ENCODE results near the gene PAPOLA.
"Not testable (repeated sequence)": the region's sequence is repeated elsewhere in the genome, so short reads cannot be mapped to it uniquely, and the experiment has no call there.

The PAPOLA gene

DNA sequence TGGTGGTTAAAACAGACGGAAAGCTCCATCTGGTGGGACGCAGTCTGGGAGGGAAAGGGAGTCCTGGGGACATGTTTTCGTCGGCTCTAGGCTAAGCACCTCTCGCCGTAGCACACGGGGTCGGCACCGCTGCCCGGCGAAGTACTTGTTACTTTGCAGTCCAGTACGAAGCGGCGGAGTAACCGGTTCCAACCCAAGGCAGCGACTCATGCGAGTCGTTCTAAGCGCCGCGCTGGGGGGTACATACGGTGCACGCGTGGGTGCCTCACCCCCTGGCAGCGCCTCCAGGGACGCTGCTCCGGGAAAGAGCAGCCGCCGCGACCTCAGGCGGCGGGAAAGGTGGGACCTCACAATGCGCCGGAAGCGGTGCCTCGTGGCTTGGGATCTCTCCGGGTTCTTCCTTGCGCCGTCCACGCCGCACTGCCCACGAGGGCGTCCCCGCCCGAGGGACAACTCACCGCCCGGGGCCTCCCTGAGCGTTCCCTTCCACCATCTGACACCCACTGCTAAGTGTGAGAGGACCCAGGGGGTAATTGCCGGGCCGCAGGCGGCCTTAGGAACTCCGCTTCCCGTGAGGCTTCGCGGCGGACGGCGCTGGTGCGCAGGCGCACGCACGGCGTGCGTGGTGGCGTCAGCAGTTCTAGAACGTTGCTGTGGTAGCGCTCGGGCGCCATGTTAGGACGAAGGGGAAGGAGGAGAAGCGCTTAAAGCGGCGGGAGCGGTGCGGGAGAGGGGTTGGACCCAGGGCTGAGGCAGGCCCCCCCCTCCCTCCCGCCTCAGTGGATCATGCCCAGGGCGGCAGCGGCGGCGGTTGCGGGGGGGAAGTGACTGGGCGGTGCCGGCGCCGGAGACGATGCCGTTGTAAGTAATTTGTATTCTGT lies at the start of gene PAPOLA:
PAPOLA (plus strand) TSS at position 643 of the 881 bp plus-strand sequence; CDS start at position 854, 211 bp downstream.
- DNase-seq (ENCODE audit: low read depth in 3 of 3), result peak; percentile 91 to 93 (median 92)

GRCh38 chr14:96452684-96453083 lies 49.5 kb upstream of the PAPOLA start:
- no peak for DNase-seq (ENCODE audit: low read depth in 3 of 3)

DNA sequence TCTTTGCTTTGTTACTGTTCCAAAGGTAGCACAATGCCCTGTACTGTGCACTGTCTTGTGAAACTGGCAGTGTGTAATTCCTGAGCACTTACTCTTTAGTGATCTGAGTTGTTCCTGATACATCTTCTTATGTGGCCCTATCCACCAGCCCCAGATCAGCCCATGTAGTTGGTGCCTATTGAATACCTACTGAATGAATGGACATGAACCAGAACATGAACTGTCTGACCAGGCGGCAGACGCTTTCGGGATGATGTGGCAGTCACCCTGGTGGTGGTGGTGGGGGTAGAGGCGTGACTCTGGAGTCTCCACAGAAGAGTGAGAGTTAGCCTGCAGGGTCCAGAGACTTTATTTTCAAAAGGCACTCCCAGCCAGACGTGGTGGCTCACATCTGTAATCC lies 46.6 kb upstream of the PAPOLA start:
- no peak for DNase-seq (ENCODE audit: low read depth in 3 of 3)

DNA sequence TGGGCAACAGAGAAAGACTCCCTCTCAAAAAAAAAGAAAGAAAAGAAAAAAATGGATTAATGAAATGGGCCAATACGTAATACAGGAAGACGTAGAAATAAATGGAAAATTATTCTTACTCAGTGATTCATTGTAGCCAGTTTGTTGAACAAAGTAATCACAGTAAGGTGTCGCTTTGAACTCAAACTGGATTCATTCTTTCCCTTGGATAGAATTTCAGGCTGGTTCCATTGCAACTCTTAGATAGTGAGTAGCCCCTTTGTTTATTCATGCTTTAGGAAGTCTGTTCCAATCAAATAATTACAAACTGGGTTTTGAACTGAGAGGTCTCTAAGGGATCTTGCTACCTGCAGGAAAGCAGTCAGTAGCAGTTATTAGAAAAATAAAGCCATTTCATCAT lies 42.3 kb upstream of the PAPOLA start:
- no peak for DNase-seq (ENCODE audit: low read depth in 3 of 3)

DNA sequence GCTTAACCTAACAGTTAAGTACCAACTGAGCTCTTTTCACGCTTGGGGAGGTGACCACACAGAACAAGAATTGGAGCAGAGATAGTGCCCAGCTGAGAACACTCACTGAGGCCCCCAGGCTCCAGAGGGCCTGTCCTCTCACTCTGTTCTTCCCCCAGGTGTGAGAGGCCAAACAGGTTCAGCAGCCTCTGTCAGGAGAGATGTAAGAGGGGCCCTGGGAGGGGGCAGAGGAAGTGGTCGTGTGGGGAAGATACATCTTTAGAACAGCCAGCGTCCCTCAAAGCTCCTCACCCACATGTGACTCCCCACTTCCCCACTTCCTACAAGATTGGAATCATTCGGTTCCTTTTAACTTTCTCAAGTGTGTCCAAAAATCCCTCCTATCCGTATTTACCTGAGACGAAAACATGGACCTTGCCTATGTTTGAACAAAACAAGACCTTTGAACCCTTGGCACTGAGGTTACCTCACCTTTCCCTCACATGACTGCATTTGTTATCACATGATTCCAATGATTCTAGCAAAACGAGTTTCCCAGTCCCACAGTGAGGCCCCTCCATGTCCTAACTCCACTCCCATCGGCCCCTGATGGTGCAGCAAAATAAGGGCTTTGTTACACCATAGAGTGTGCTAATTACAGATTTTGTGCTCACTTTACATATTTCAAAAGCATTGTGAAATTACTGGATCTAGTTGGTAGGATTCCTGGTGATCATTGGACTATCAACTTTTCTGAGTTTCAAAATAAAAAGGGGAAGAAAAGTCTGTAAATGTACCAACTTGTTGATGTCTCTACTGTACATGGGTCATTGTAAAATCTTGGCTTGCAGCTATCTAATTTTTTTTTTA lies 40.0 kb upstream of the PAPOLA start:
- no peak for DNase-seq (ENCODE audit: low read depth in 3 of 3)

DNA sequence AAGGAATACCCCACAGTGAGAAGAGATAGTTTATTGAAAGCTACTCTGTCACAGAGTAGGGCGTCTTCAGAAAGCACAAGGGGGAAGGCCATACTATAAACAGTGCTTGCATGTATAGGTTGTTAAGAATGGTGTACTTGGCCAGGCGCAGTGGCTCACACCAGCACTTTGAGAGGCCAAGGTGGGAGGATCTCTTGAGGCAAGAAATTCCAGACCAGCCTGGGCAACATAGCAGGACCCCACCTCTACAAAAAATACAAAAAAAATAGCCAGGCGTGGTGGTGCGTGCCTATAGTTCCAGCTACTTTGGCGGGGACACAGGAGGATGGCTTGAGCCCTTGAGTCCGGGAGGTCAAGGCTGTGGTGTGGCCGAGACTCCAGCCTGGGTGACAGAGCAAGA lies 38.0 kb upstream of the PAPOLA start:
- DNase-seq (ENCODE audit: low read depth in 3 of 3), result no peak

GRCh38 chr14:96466918-96467317 lies 35.3 kb upstream of the PAPOLA start:
- DNase-seq (ENCODE audit: low read depth in 3 of 3), result no peak

DNA sequence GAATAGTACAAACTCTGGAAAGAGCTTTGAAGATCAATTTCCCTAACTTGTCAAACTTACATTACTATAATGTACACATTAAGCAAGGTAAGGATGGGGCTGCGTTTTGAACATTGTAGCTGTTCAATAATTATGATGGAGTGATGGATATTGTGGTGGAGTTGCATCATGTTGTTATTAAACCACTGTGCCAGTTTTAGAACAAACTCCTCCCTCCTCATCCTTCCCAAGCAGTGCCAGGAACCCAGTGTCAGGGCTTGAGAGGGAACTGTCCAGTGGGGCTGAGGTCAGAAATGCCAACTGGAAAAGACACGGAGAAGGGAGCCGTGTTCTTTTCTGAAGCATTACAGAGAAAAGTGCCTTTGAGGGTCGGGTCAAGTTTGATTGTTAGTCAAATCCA lies 31.9 kb upstream of the PAPOLA start:
- no peak for DNase-seq (ENCODE audit: low read depth in 3 of 3)

DNA sequence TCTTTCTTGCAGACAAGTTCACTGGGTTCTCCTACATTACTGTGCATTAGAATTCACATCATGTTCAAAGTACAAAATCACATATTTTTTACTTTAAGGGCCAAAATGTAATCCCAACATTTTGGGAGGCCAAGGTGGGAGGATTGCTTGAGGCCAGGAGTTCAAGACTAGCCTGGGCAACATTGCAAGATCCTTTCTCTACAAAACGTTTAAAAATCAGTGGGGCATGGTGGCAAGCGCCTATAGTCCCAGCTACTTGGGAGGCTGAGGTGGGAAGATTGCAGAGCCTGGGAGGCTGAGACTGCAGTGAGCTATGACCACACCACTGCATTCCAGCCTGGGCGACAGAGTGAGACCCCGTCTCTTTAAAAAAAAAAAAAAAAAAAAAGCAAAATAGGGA lies 31.2 kb upstream of the PAPOLA start:
- not testable (repeated sequence) for DNase-seq (ENCODE audit: low read depth in 3 of 3)

- no peak for DNase-seq (ENCODE audit: low read depth in 3 of 3)
Measured at GRCh38 chr14:96478119-96478518, 24.1 kb upstream of the PAPOLA start.

GRCh38 chr14:96479435-96480146 lies 22.6 kb upstream of the PAPOLA start:
- no peak for DNase-seq (ENCODE audit: low read depth in 3 of 3)

DNA sequence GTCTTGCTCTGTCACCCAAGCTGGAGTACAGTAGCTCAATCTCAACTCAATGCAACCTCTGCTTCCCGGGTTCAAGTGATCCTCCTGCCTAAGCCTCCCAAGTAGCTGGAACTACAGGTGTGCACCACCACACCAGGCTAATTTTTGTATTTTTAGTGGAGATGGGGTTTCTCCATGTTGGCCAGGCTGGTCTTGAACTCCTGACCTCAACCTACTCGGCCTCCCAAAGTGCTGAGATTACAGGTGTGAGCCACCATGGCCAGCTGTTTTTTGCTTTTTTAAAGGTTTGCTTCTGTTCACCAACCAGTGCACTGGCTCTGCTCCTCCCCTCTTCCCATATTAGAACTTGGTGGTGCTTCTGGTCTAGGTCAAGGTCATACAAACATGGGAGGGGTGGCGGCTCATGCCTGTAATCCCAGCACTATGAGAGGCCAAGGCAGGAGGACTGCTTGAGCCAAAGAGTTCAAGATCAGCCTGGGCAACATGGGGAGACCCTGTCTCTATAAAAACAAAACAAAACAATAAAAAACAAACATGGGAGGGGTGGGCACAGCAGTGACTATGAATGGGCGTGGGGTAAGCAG lies 20.4 kb upstream of the PAPOLA start:
- no peak for DNase-seq (ENCODE audit: low read depth in 3 of 3)

GRCh38 chr14:96482986-96483385 lies 19.2 kb upstream of the PAPOLA start:
- no peak for DNase-seq (ENCODE audit: low read depth in 3 of 3)

- no peak for DNase-seq (ENCODE audit: low read depth in 3 of 3)
Measured at GRCh38 chr14:96484399-96484798, 17.8 kb upstream of the PAPOLA start.

DNA sequence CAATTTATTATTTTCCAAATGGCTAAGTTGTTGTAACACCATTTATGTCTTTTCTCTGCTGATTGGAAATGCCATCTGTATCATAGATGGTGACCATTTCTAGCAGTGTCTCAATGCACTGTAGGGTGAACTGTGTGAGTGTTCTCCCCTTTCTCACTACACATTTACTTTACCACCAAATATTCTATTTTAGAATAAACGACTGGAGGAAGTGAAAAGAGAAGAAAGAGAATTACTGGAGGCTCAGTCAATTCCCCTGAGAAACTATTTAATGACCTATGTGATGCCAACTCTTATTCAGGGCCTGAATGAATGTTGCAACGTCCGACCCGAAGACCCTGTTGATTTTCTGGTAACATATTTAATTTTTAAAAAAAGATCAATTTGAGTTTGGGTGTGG lies 15.5 kb upstream of the PAPOLA start:
- DNase-seq (ENCODE audit: low read depth in 3 of 3), result no peak

- no peak for DNase-seq (ENCODE audit: low read depth in 3 of 3)
Measured at GRCh38 chr14:96489327-96489726, 12.9 kb upstream of the PAPOLA start.

DNA sequence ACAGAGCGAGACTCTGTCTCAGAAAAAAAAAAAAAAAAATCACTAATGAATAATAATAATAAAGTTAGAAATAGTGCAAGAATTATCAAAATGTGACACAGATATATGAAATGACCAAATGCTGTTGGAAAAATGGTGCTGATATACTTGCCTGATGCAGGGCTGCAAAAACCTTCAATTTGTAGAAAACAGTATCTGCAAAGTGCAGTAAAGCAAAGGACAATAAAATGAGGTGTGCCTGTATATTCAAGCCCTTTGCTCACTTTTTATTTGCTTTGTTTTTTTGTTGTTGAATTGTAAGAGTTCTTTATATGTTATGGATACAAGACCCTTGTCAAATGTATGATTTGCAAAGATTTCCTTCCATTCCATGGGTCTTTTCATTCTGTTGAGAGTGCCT lies 9.0 kb upstream of the PAPOLA start:
- no peak for DNase-seq (ENCODE audit: low read depth in 3 of 3)

GRCh38 chr14:96494331-96494730 lies 7.9 kb upstream of the PAPOLA start:
- DNase-seq (ENCODE audit: low read depth in 3 of 3), result no peak

DNA sequence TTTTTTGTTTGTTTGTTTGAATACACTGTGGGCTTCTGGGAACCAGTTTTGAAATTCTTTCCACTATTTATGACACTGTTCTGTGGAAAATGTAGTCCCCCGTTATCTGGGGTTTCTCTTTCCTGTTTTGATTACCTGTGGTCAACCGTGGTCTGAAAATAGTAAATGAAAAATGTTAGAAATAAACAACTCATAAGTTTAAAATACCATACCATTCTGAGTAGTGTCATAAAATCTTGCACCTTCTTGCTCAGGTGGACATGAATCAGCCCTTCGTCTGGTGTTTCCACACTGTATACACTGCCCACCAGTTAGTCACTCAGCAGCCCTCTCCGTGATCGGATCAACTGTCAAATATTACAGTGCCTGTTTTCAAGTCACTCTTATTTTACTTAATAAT lies 5.1 kb upstream of the PAPOLA start:
- no peak for DNase-seq (ENCODE audit: low read depth in 3 of 3)

- DNase-seq (ENCODE audit: low read depth in 3 of 3), result no peak
Measured at GRCh38 chr14:96497586-96497985, 4.6 kb upstream of the PAPOLA start.

DNA sequence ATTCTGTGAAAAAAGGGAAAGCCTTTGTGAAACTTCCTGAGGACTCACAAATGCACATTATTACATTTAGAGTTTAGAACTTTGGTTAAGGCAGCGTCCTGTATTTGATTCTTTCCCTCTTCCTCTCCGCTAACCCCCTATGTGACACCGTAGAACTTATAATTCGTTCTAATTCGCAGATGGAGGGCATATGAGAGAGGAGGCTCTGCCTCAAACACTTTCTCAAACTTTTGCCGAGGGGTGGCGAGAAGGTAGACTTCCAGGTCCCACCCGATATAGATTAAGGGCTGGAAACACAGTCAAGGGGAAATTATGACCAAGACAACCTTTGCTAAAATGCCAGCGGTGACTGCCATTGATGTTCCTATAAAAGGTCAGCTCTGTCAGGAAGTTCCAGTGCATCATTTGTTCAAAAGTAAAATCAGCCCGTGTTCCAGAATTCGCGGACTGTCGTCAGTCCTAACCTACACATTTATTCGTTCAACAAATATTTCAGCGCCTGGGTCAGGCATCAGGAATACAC lies 904 bp upstream of the PAPOLA start:
- DNase-seq (ENCODE audit: low read depth in 3 of 3), result peak in 1 of 3 experiments; percentile 8

All from stimulated activated CD4-positive, alpha-beta T cell treated with anti-CD3 and anti-CD28 coated beads, TNF-alpha, amount 100 ng/mL, for 24 hours (primary cell).